HUES48 (cell line): ENCODE measurements around the gene WNK1.

Experiments
- H3K27ac ChIP-seq: one replicate; pipeline ENCODE4 v1.7.0; 2013; ENCODE audit warnings: low read depth, low read length, inconsistent platforms
- H3K27me3 ChIP-seq: 2 replicates; pipeline ENCODE4 v1.6.1; 2013; ENCODE audit warnings: mild to moderate bottlenecking, low read length; ENCODE audit not compliant: control insufficient read depth, insufficient read depth
- H3K36me3 ChIP-seq: 2 replicates; pipeline ENCODE4 v1.6.1; 2013; ENCODE audit warnings: low read length; ENCODE audit not compliant: control insufficient read depth, insufficient read depth
- H3K4me1 ChIP-seq: 2 replicates; pipeline ENCODE4 v1.6.1; 2013; ENCODE audit warnings: mild to moderate bottlenecking, low read length; ENCODE audit not compliant: control insufficient read depth, insufficient read depth
- H3K4me3 ChIP-seq: 2 replicates; pipeline ENCODE4 v1.5.1; 2013; ENCODE audit warnings: mild to moderate bottlenecking, low read depth, low read length
- H3K9ac ChIP-seq: 2 replicates; pipeline ENCODE4 v1.6.1; 2013; ENCODE audit warnings: mild to moderate bottlenecking, low read depth, low read length, moderate library complexity
- H3K9me3 ChIP-seq: 2 replicates; pipeline ENCODE4 v1.6.1; 2013; ENCODE audit warnings: low read length; ENCODE audit not compliant: control insufficient read depth, insufficient read depth

Gene WNK1

DNA sequence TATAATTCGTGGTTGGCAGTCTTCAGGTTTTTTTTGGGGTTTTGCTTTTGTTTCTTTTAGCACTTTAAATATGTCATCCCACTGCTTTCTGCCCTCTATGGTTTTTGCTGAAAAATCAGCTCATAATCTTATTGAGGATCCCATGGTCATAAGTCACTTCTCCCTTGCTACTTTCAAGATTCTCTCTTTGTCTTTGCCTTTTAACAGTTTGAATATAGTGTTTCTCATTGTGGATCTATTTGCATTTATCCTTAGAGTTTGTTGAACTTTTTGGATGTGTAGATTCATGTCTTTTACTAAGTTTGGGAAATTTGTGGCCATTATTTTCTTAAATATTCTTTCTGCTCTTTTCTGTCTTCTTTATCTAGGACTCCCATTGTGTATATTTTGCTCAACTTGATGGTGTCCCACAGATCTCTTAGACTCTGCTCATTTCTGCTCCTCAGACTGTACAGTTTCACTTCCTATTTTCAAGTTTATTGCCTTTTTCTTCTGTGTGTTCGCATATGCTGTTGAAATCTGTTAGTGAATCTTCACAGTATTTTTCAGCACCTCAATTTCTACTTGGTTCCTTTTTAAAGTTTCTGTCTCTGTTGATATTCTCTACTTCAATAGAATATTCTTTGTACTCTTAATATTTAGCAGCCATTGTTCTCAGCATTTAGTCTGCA lies 70.8 kb downstream of the WNK1 start:
- no peak overlapping the region for H3K4me3 ChIP-seq
- H3K4me1 ChIP-seq, result peaks cover 12% of the 10 kb centered on the region
- no peaks in the 10 kb centered on the region for H3K9me3 ChIP-seq
- H3K9ac ChIP-seq, result no peak overlapping the region
- H3K36me3 ChIP-seq, result peaks cover 17% of the 10 kb centered on the region
- H3K27ac ChIP-seq, result no peak overlapping the region
- no peaks in the 10 kb centered on the region for H3K27me3 ChIP-seq

DNA sequence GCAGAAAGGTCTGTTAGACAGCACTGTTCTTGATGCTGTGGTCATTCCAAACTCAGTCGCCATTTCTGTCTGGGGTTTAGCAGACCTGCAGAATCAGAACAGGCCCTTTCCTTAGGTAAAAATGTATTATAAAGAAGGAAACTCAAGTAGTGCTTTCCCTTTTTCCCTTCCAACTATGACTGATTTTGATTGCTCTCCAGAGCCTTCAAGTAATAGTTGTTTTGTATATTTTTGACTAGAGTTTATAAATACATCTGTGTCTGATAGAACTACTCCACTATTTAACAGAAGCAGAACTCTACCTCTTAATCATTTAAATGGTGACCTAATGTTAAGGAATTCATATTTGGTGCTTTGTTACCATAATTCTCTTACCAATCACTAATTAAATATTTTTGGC lies 74.0 kb downstream of the WNK1 start:
- Histone ChIP-seq H3K9me3 (no peaks in the 10 kb centered on the region), H3K4me3 (no peak overlapping the region), H3K4me1 (no peaks in the 10 kb centered on the region), H3K27ac (no peak overlapping the region), H3K9ac (no peak overlapping the region), H3K27me3 (no peaks in the 10 kb centered on the region), H3K36me3 (peaks cover 48% of the 10 kb centered on the region)

GRCh38 chr12:828726-829395 lies 76.5 kb downstream of the WNK1 start:
- Histone ChIP-seq H3K9ac (no peak overlapping the region), H3K27ac (no peak overlapping the region), H3K27me3 (no peaks in the 10 kb centered on the region), H3K36me3 (peaks cover 60% of the 10 kb centered on the region), H3K4me3 (no peak overlapping the region), H3K9me3 (no peaks in the 10 kb centered on the region), H3K4me1 (no peaks in the 10 kb centered on the region)

DNA sequence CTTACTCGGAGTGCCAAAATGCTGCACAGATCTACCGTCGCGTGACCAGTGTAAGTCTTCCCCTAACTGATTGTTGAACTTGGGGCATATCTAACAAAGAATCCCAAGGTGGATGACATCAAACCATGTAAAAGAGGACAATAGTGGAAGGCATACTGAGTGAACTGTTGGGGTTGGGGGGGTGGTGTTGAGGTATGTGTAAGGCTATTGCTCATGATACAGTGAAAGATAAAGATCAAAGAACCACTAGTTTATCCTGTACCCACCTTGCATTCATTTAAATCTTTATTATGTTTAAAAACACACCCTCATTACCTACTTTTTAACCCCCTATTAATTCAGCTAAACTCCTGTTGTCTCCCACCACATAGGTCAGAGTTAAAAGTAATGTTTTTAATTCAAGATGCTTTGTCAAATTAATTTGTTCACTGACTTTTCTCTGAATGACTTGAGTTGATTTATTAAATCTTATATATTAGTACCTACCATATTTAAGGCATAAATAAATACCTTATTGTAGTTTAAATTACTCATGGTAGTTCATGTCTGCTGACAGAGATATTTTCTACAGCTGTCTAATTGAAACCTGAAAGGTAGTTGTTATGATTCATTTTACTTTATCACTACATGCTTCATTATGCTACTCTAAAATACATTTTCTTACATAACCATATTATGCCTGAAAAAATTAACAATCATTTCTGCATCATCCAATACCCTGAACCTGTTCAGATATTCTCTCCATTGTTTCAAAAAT lies 77.9 kb downstream of the WNK1 start:
- Histone ChIP-seq H3K27me3 (no peaks in the 10 kb centered on the region), H3K4me3 (no peak overlapping the region), H3K9me3 (no peaks in the 10 kb centered on the region), H3K36me3 (peaks cover 63% of the 10 kb centered on the region), H3K9ac (no peak overlapping the region), H3K27ac (no peak overlapping the region), H3K4me1 (no peaks in the 10 kb centered on the region)

GRCh38 chr12:835754-836518 lies 83.6 kb downstream of the WNK1 start:
- H3K4me3 ChIP-seq, result no peak overlapping the region
- no peak overlapping the region for H3K9ac ChIP-seq
- H3K27me3 ChIP-seq, result no peaks in the 10 kb centered on the region
- peaks cover 20% of the 10 kb centered on the region for H3K36me3 ChIP-seq
- no peaks in the 10 kb centered on the region for H3K9me3 ChIP-seq
- no peak overlapping the region for H3K27ac ChIP-seq
- H3K4me1 ChIP-seq, result no peaks in the 10 kb centered on the region

DNA sequence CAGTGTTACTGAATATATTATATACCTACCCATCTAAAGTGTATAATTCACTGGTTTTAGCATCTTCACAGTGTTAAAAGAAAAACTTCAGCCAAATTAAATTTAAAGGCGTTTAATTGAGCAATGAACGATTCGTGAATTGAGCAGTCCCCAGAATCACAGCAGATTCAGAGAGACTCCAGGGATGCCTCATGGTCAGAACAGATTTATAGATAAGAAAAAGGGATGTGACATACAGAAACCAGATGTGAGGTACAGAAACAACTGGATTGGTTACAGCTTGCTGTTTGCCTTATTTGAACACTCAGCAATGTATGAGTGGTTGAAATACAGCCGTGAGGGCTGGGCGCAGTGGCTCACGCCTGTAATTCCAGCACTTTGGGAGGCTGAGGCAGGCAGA lies 84.6 kb downstream of the WNK1 start:
- Histone ChIP-seq H3K9me3 (no peaks in the 10 kb centered on the region), H3K27me3 (no peaks in the 10 kb centered on the region), H3K36me3 (peaks cover 15% of the 10 kb centered on the region), H3K4me3 (no peak overlapping the region), H3K9ac (no peak overlapping the region), H3K27ac (no peak overlapping the region), H3K4me1 (no peaks in the 10 kb centered on the region)

DNA sequence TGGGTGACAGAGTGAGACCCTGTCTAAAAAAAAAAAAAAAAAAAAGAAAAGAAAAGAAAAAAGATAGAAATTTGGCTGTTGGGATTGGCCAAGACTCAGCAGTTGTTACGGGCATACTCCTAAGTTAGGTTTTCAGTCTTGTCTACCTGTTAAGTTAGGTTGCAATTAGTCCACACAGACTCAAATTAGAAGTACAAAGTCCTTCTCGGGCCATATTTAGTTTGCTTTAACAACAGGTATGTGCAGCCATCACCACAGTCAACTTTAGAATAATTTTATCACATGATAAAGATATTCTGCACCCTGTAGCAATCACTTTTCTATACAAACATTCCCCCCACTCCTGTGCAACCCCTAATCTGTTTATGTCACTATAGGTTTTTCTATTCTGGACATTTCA lies 85.2 kb downstream of the WNK1 start:
- no peaks in the 10 kb centered on the region for H3K27me3 ChIP-seq
- H3K9ac ChIP-seq, result no peak overlapping the region
- no peak overlapping the region for H3K27ac ChIP-seq
- H3K9me3 ChIP-seq, result no peaks in the 10 kb centered on the region
- H3K4me3 ChIP-seq, result no peak overlapping the region
- H3K36me3 ChIP-seq, result peaks cover 15% of the 10 kb centered on the region
- no peaks in the 10 kb centered on the region for H3K4me1 ChIP-seq

- H3K36me3 ChIP-seq, result peaks cover 14% of the 10 kb centered on the region
- no peaks in the 10 kb centered on the region for H3K4me1 ChIP-seq
- H3K27me3 ChIP-seq, result no peaks in the 10 kb centered on the region
- no peak overlapping the region for H3K4me3 ChIP-seq
- H3K27ac ChIP-seq, result no peak overlapping the region
- no peak overlapping the region for H3K9ac ChIP-seq
- no peaks in the 10 kb centered on the region for H3K9me3 ChIP-seq
These were observed 91.2 kb downstream of the WNK1 start for GRCh38 chr12:843609-844008.

GRCh38 chr12:846421-846820 lies 94.0 kb downstream of the WNK1 start:
- no peaks in the 10 kb centered on the region for H3K4me1 ChIP-seq
- H3K4me3 ChIP-seq, result no peak overlapping the region
- no peak overlapping the region for H3K9ac ChIP-seq
- no peaks in the 10 kb centered on the region for H3K9me3 ChIP-seq
- no peak overlapping the region for H3K27ac ChIP-seq
- no peaks in the 10 kb centered on the region for H3K27me3 ChIP-seq
- peaks cover 12% of the 10 kb centered on the region for H3K36me3 ChIP-seq

GRCh38 chr12:848173-848865 lies 95.9 kb downstream of the WNK1 start:
- no peaks in the 10 kb centered on the region for H3K9me3 ChIP-seq
- H3K9ac ChIP-seq, result no peak overlapping the region
- no peak overlapping the region for H3K27ac ChIP-seq
- no peak overlapping the region for H3K4me3 ChIP-seq
- no peaks in the 10 kb centered on the region for H3K27me3 ChIP-seq
- H3K4me1 ChIP-seq, result no peaks in the 10 kb centered on the region
- H3K36me3 ChIP-seq, result peaks cover 12% of the 10 kb centered on the region; the same call in 1 of the 2 replicates
